Suprapubic skin (tissue), 3 donors: Measurements from ENCODE around the gene PACRG.

Source experiments
- CTCF ChIP-seq, 2 donors: fragments of 200-600 bp in 1 of 2; fragments of 450-650 bp in 1 of 2; sonication (generic) in 1 of 2; IDR thresholded peaks; one replicate each; pipeline ENCODE4 v1.5.1; 2016 to 2019; ENCODE audit warnings: antibody characterized with exemption in 2 of 2, mild to moderate bottlenecking in 1 of 2, moderate library complexity in 1 of 2
- POLR2AphosphoS5 ChIP-seq, 3 donors: sonication (generic); formaldehyde crosslinking; IDR thresholded peaks; one replicate each; pipeline ENCODE4 v1.6.1; 2017; ENCODE audit warnings: antibody characterized with exemption in 3 of 3

- TF ChIP-seq POLR2AphosphoS5 (IDR thresholded peaks at IDR 0.05) (no peak), CTCF (IDR thresholded peaks at IDR 0.05) (no peak)
Measured at GRCh38 chr6:163010145-163010544, 282.4 kb downstream of the PACRG start.
